Skeletal muscle satellite cell (primary cell): ENCODE data around the gene GFY.

Experiments used
- H3K27me3 ChIP-seq: 2 replicates; pipeline ENCODE4 v1.7.0; 2013; ENCODE audit warnings: low read length; ENCODE audit not compliant: control insufficient read depth, insufficient read depth
- H3K36me3 ChIP-seq: 2 replicates; pipeline ENCODE4 v1.7.0; 2013; ENCODE audit warnings: mild to moderate bottlenecking, control low read depth, low read length; ENCODE audit not compliant: insufficient read depth
- H3K4me1 ChIP-seq: 2 replicates; pipeline ENCODE4 v1.7.0; 2013; ENCODE audit warnings: low read length; ENCODE audit not compliant: control insufficient read depth, insufficient read depth
- H3K4me2 ChIP-seq: 2 replicates; pipeline ENCODE4 v1.7.0; 2013; ENCODE audit warnings: mild to moderate bottlenecking, low read length
- H3K4me3 ChIP-seq: 2 replicates; pipeline ENCODE4 v1.7.0; 2013; ENCODE audit warnings: low read length
- H3K9ac ChIP-seq: 2 replicates; pipeline ENCODE4 v1.7.0; 2013; ENCODE audit warnings: mild to moderate bottlenecking, low read depth, low read length, moderate library complexity
- H3K9me3 ChIP-seq: replicated peaks from 2 replicates; pipeline ENCODE4 v1.7.0; 2013; ENCODE audit warnings: mild to moderate bottlenecking, control low read depth, low read length

GFY gene

DNA sequence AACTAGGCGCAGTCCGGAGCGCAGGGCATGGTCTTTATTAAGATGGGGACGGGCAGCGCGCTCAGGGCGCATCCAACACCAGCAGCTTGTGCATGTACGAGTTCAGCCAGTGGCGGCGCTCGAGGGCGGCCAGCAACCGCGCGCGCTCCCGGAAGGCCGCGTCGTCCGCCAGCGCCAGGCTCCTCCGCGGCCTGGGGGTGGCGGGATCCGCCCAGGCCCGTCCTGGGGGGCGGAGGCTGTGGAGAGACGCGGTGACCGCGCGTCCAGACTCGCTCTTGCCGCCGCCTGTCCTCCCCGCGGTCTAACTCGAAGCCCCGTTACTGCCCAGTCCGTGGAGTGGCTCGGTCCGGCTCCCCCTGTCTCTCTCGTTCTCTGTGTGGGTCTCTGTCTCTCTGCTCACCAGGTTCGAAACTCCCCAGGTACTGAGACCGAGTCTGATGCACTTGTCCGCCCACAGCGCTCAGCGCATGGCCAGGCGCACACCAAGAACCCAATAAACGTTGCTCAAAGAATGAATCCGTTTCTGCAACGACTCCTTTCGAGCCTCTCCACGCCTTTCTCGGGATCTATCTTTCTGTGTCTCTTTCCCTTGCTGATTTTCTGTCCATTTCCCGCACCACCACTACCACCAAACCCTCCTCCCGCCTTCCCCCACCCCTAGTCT lies 2.6 kb upstream of the GFY start:
- Histone ChIP-seq H3K4me1 (no peaks in the 10 kb centered on the region), H3K4me3 (no peak overlapping the region), H3K9ac (no peak overlapping the region), H3K9me3 (no peaks in the 10 kb centered on the region), H3K4me2 (no peak overlapping the region), H3K27me3 (peaks cover 94% of the 10 kb centered on the region), H3K36me3 (no peaks in the 10 kb centered on the region)

DNA sequence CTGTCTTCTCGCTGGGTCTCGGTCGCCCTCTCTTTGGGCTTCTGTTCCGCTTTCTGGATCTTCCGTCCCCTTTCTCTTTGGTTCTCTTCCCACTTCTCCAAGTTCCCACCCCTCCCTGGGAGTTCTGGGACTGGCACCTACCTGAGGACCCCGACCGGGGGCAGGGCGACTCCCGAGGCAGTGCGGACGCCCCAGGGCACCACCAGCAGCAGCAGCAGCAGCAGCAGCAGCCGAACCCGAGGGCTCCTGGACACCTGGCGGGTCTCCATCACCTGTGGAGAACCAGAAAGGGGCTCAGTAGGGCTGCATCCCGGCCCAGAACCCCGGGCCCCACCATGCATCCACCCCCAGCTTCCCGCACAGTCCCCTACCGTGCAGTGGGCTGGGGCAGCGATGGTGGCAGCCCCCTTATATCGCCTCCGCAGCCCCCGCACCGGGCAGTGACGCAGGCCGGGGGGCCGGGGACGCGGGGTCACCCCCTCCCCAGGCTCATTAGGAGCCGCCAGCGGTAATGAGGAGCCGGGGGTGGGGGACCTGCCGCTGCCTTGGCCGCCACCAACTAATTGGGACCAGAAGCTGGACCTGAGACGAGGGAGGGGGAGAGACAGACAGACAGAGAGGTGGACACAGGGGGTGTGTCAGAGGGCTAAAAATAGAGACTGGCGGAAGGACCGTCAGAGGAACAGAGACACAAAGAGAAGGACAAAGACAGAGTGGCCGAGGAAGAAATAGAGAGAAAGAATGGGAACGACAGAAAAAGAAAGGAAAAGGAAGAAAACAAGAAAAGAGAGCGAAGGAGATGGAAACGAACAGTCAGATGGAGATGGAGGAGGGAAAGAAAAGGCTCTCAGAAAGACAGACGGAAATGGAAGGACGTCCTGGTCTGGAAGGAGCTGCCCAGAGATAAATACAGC lies 1.9 kb upstream of the GFY start, which contains the start of gene PTH2:
TSS of gene PTH2 (minus strand) at position 371 of the 914 bp plus-strand sequence. CDS start at position 269, 102 bp downstream.
- H3K36me3 ChIP-seq = no peaks in the 10 kb centered on the region
- no peak within 1 kb of the TSS for H3K9ac ChIP-seq
- no peak within 1 kb of the TSS for H3K4me2 ChIP-seq
- no peak within 1 kb of the TSS for H3K4me3 ChIP-seq
- no peaks in the 10 kb centered on the region for H3K9me3 ChIP-seq
- no peaks in the 10 kb centered on the region for H3K4me1 ChIP-seq
- peaks cover 94% of the 10 kb centered on the region for H3K27me3 ChIP-seq

DNA sequence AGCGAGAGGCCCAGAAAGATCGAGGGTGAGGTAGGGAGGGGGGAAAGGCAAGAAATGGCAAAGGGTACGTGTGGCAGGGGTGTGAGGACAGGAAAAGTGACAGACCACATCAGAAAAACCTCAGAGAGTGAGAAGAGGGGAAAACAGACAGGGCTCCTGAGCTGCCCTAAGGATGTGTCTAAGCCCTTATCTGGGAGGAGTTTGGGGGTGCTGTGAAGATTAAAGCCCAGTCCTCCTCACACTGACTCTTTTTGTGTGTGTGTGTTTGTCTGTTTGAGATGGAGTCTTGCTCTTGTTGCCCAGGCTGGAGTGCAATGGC lies 1.2 kb upstream of the GFY start:
- Histone ChIP-seq H3K9me3 (no peaks in the 10 kb centered on the region), H3K36me3 (no peaks in the 10 kb centered on the region), H3K9ac (no peak overlapping the region), H3K27me3 (peaks cover 94% of the 10 kb centered on the region), H3K4me1 (no peaks in the 10 kb centered on the region), H3K4me2 (no peak overlapping the region), H3K4me3 (no peak overlapping the region)

DNA sequence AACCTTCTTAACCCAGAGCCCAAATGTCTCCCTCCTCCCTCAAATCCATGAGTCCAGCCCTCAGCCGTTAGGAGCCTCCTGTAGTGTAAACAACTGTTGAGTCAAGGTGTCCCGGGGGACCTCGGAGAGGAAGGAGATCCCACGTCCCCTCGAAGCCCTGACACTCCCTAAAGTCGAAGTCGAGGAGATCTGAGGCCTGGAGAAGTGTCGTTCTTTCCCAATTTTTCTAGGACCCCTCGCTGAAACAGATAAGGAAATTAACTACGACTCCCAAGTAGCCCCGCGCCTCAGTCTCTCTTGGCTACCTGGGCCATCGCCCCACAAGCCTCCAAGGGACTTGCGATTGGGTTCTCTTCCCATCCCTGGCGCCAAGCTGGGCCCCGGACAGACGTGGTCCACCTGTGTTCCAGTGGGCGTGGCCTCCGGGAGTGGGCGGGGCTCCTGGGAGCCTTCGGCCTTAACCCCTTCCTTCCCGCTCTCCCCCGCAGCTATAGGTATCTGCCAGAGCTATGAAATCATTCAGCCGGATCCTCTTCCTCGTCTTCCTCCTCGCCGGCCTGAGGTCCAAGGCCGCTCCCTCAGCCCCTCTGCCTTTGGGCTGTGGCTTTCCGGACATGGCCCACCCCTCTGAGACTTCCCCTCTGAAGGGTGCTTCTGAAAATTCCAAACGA lies 869 bp downstream of the GFY start:
- H3K9me3 ChIP-seq = no peaks in the 10 kb centered on the region
- no peak overlapping the region for H3K4me3 ChIP-seq
- H3K4me1 ChIP-seq = no peaks in the 10 kb centered on the region
- H3K4me2 ChIP-seq = no peak overlapping the region
- H3K36me3 ChIP-seq = no peaks in the 10 kb centered on the region
- H3K9ac ChIP-seq = no peak overlapping the region
- peaks cover 93% of the 10 kb centered on the region for H3K27me3 ChIP-seq

DNA sequence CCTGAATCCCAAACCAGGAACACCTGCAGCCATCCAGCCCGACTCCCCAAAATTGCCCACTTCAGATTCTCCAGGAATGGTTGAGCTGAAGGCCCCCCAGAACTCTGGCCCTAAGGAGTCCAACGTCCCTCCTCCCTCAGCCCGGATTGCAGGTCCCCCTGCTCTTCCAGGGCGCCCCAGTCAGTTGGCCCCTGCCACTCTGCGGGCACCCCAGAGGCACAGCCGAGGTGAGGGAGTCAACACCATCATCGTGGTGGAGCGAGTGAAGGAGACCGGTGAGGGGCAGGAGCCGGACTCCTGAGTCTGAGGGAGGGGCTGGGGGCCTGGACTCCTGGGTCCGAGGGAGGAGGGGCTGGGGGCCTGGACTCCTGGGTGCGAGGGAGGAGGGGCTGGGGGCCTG lies 2.2 kb downstream of the GFY start:
- Histone ChIP-seq H3K4me3 (no peak overlapping the region), H3K4me1 (no peaks in the 10 kb centered on the region), H3K4me2 (no peak overlapping the region), H3K9me3 (no peaks in the 10 kb centered on the region), H3K9ac (no peak overlapping the region), H3K27me3 (peaks cover 94% of the 10 kb centered on the region), H3K36me3 (no peaks in the 10 kb centered on the region)

DNA sequence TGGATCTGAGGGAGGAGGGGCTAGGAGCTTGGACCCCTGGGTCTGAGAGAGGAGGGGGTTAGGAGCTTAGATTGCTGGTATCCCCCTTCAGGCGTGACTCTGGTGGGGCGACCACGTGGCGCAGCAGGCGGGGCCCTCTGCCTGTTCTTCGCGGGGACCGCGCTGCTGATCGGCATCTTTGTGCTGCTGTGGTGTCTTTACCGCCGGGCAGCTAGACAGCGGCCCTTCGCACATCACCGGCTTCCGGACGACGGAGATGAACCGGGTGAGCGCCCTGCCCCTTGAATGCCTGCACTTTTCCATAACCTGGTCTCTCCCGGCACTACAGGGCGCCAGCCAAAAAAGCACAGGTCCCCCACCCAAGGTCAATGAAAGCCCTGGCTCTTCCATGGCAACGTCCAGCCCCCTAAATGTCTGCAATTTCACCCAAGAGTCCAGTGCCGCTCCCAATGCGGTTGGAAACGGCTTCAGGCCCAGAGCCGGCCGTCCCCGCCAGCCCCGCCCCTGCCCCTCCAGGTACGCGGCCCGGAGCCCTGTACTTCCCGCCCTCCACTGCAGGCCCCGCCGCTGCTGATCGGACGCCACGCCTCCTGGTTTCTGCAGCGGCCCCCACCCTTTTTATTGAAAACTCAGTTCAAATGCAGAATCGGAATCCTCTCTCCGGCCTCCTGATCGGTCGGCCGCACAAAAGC lies 2.8 kb downstream of the GFY start:
- H3K9me3 ChIP-seq = no peaks in the 10 kb centered on the region
- no peaks in the 10 kb centered on the region for H3K36me3 ChIP-seq
- H3K4me2 ChIP-seq = peak overlapping the region; percentile 19
- H3K9ac ChIP-seq = no peak overlapping the region
- no peak overlapping the region for H3K4me3 ChIP-seq
- no peaks in the 10 kb centered on the region for H3K4me1 ChIP-seq
- peaks cover 94% of the 10 kb centered on the region for H3K27me3 ChIP-seq

DNA sequence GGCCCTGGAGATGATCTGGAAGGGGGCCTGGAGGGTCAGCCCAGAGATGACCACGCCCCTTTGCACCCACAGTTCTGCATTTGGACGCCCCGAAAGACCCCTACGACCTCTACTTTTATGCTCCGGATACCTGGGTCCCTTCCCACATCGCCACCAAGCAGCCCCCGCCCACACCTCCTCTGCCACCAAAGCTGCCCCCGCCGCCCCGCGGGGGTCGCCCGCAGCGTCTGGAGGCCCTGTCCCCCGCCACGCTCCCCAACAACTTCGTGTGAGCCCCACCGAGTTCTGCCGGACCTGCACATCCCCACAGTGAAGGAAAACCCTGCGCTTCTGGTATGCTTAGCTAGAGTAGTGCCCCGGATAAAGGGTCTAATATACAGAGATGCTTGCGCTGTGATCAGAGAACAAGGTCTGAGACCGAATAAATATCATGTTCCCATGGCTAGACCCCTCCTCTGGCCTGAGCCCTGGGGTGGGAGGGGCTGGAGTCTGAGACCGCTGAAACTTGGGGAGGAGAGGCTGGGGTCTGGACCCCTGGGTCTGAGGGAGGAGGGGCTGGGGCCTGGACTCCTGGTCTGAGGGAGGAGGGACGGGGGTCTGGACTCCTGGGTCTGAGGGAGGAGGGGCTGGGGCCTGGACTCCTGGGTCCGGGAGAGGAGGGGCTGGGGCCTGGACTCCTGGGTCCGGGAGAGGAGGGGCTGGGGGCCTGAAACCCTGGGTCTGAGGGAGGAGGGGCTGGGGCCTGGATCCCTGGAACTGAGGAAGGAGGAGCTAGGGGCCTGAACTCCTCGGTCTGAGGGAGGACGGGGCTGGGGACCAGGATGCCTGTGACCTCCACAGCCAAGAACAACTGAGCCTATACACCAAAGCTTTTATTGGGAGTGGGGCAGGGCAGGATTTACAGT lies 3.6 kb downstream of the GFY start:
- Histone ChIP-seq H3K4me3 (no peak overlapping the region), H3K36me3 (no peaks in the 10 kb centered on the region), H3K9me3 (no peaks in the 10 kb centered on the region), H3K4me2 (peak overlapping the region; percentile 19), H3K27me3 (peaks cover 94% of the 10 kb centered on the region), H3K4me1 (no peaks in the 10 kb centered on the region), H3K9ac (no peak overlapping the region)

DNA sequence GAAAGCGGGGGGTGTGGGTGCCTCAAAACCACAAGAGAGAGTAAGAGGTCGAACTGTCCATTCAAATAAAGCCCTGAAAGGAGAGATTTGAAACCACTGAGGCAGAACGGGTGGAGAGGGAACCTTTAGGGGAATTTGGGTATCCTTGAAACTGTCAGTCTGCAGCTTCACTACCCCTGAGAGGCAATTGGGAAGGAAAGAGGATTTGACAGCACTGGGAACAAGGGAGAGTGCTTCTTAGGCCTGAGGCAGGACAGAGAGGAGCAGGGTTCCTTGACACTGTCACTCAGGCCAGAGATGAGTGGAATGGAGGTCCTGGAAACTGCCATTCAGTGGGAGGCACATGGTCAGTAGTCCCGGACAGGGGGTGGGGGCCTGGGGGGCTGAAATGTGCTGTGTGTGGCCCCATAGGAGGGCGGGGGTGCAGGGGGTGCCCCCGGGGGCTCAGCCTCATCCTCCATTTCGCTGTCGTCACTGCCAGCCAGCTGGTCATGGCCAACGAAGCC lies 5.0 kb downstream of the GFY start:
- H3K9ac ChIP-seq = no peak overlapping the region
- H3K4me3 ChIP-seq = no peak overlapping the region
- H3K4me1 ChIP-seq = no peaks in the 10 kb centered on the region
- no peak overlapping the region for H3K4me2 ChIP-seq
- H3K27me3 ChIP-seq = peaks cover 90% of the 10 kb centered on the region
- no peaks in the 10 kb centered on the region for H3K9me3 ChIP-seq
- no peaks in the 10 kb centered on the region for H3K36me3 ChIP-seq

DNA sequence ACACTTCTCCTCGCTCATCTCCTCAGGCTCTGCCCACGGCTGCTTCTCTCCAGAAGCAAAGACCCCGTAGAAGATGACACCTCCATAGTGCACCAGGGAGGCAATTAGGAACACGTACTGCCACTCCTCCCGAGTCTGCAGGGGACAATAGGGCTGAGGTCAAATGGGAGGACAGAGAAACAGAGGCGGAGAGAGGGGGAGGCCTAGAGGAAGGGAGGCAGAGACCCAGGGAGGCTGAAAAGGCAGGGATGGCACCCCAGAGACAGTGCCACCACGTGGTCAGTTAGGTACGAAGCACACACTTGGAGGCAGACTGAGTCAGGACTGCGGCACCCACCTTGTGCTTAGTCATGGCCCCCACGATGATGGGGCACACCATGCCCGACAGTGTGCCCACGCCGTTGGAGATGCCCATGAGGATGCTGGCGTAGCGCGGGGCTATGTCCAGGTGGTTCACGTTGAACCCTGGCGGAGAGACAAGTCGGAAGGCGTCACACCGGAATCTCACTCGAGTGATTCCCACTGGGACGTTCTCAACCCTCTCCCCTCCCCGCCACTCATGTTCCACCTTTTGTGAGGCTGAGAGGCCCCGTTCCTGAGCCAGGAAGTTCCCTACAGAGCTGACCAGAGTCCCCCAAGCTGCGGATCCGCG lies 5.6 kb downstream of the GFY start:
- Histone ChIP-seq H3K27me3 (peaks cover 90% of the 10 kb centered on the region), H3K9ac (no peak overlapping the region), H3K9me3 (no peaks in the 10 kb centered on the region), H3K4me3 (no peak overlapping the region), H3K36me3 (no peaks in the 10 kb centered on the region), H3K4me2 (no peak overlapping the region), H3K4me1 (no peaks in the 10 kb centered on the region)

DNA sequence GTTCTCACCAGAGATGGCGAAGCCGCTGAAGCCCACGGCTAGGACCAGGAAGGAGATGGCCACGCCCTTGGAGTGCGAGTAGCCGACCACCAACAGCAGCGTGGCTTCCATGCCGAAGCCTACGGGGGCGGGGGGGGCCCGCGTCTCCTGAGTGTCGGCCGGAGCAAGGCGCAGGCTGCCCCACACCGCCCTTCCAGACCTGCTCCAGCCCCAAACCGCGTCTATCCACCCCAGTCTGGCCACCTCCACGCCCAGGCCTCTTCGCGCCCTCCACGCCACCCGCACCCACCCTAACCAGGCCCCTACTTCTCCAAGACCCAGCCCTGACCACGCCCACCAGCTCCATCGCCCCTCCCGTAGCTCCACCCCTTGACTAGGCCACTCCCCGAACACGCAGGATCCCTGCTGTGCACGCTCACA lies 6.2 kb downstream of the GFY start:
- H3K4me1 ChIP-seq = no peaks in the 10 kb centered on the region

More for the DNA sequence above, 6.2 kb downstream of the GFY start:
- H3K4me2 ChIP-seq = no peak overlapping the region
- no peaks in the 10 kb centered on the region for H3K36me3 ChIP-seq
- no peak overlapping the region for H3K4me3 ChIP-seq
- no peaks in the 10 kb centered on the region for H3K9me3 ChIP-seq
- H3K27me3 ChIP-seq = peaks cover 90% of the 10 kb centered on the region
- no peak overlapping the region for H3K9ac ChIP-seq
